SIG-M5 (cell line): Measurements from ENCODE around the gene VASH2.
A peak's percentile ranks its signal among the peaks of the same experiment; 100 is the strongest.

Experiments
- DNase-seq: peaks from one replicate; lab custom pipeline; 2025; lab: John Stamatoyannopoulos, UW

The VASH2 gene

DNA sequence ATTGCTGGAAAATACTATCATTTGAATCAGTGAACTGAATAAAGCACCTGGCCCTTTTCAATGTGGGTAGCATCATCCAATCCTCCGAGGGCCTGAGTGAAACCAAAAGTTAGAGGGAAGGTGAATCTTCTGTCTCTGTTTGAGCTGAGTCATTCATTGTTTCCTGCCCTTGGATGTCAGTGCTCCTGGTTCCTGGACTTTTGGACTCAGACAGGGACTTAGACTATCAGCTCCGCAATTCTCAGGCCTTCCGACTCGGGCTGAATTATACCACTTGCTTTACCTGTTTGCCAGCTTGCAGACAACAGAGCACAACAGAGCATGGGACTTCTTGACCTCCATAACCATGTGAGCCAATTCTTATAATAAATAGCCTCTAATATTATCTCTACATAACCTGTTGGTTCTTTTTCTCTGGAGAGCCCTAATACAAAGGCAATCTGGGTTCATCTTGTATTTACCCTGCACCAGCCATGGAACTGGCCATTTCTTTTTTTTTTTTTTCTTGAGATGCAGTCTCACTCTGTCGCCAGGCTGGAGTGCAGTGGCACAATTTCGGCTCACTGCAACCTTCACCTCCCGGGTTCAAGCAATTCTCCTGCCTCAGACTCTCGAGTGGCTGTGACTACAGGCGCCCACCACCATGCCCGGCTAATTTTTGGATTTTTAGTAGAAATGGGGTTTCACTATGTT, 19.2 kb upstream of the VASH2 start:
- DNase-seq: no peak

DNA sequence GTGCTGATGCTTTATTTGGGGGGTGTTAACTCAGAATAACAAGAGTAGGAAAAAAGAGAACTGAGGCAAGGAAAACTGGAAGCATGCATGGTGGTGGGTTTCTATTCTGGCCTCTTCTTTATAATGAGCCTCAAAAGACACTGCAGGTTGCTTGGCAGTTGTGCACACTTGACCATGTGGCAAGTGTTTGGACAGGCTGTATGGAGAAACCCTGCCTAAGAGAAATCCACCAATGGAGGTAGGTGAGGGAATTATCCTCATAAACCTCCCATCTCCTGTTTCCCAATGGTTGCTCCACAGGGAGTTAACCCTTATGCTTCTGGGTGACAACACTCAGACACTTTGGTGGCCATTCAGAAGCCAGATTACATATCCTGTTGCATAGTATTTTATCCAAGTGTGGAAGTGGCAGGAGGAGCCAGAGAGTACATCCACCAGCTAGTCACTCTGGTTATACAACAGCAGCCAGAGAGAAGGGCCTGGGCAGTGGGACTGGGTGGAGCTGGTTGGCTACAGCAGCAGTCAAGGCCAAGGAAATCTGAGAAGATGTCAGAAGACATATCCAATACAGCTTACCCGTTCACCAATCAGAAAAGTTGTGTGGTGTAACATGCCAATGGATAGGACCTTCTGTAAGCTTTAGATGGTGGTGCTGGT, 16.4 kb upstream of the VASH2 start:
- DNase-seq: no peak

DNA sequence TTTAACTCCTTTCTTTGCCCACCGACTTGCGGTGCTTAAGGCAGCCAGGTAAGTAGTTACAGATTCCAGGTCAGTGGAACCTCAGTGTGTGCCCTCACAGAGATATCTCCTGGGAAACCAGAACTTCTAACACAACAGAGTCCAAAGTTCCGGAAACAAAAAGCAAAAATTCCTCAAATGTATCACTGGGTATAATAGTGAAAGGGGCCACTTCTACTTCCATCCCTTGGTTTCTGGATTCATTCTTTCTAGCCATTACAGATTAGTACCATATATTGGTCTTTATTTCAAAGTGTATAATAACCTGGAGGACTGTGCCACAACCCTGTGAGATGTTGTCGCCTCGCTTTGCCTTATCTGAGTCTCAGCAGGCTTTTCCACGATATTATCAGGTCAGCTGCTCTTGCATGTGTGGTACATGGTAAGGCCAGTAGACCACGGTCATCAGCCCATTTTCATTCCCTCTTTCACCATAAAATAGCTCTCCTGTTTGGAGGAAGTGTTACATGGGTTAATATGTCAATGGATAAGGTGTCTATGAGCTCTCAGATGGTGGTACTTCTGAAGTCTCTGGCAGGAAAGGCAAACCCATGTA, 14.9 kb upstream of the VASH2 start:
- no peak for DNase-seq

DNA sequence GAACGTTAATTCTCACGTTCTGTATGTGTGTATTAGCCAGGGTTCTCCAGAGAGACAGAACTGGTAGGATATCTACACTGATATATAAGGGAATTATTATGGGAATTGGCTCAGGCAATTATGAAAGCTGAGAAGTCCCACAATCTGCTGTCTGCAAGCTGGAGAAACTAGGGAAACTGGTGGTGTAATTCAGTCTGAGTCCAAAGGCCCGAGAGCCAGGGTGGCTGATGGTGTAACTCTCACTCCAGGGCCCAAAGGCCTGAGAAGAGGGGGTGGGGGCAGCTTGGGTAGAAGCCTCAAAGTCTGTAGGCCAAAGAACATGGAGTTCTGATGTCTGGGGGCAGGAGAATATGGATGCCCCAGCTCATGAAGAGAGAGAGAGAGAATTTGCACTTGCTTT, 13.3 kb upstream of the VASH2 start:
- no peak for DNase-seq

DNA sequence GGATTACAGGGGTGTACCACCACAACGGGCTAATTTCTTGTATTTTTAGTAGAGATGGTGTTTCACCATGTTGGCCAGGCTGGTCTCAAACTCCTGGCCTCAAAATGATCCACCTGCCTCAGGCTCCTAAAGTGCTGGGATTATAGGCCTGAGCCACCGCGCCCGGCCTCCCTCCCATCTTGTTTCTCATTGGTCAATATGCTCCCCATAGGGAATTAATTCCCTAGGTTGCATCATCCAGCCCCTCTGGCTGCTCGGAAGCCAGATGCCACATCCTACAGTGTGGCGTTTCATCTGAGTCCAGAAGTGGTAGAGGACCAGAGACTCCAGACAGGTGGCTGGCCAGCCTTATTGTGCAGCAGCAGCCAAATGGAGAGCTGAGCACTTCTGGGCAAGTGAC, 11.5 kb upstream of the VASH2 start:
- DNase-seq: no peak

DNA sequence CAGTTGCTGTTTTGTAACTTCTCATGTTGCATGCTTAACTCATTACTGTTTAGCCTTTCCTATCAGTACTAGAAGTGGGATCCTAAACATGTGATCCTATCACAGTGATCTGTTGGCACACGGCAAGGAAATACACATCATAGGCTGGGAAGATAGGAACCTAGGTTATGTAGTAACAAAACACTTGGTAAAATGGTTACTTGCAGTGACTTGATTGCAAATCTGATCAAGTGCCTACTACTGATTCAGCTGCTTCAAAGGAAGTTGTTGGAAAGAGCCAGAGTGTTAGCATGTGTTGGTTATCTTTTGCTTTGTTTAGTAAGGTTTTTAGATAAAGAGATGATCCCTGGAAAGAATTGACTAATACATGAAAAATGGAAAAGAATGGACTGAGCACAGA, 8.9 kb upstream of the VASH2 start:
- no peak for DNase-seq

DNA sequence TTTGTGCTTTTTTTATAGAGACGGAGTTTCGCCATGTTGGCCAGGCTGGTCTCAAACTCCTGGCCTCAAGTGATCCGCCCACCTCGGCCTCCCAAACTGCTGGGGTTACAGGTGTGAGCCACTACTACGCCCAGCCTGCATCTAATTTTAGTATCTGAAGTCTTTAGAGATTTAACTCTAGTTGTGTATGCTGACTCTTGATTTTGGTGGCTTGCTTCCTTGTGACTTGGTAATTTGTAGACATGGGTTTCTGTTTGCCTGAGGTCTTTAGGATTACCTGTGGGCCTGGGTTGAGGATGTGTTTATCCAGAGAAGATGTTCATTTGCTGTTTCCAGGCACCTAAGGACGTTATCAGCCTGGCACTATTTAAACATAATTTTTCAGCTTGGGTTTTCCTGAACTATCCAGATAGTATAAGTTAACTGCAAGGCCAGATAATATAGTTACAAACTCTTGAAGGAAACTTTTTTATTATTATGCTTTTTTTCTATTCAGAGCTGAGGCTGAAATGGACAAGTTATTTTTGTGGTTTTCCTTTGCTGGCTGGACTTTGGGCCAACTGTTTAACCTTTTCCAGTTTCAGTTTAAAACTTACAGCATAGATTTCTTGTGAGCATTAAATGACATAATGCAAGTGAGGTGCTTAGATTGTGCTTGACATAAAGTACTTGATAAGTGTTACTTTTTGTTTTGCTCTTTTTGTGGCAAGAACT, 7.5 kb upstream of the VASH2 start:
- no peak for DNase-seq

DNA sequence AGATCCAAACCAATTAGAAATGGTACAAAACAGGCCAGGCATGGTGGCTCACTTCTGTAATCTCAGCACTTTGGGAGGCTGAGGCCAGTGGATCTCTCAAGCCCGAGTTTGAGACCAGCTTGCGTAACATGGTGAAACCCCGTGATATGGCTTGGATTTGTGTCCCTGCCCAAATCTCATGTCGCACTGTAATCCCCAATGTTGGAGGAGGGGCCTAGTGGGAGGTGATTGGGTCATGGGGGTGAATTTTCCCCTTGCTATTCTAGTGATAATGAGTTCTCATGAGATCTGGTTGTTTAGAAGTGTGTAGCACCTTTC, 7.0 kb upstream of the VASH2 start:
- DNase-seq: no peak

DNA sequence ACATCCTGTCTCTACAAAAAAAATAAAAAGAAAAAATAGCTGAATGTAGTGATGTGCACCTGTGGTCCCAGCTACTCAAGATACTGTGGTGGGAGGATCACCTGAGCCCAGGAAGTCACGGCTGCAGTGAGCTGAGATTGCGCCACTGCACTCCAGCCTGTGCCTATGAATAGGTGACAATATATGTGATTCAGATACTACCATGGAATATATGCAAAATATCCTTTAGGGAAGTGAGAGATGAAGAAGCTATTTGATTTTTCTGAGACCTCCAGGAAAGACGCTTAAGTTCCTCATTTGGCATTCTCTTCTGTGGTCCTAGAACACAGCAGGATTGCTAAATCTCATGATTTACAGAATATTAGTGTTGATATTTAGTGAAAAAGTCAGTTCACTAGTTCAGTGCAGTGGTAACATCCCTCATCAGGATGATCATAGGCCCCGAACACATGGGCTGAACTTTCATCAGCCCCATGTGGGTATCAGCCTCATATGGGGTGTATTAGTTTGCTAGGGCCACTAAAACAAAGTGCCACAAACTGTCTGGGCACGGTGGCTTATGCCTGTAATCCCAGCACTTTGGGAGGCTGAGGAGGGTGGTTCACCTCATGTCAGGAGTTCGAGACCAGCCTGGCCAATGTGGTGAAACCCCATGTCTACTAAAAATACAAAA, 6.0 kb upstream of the VASH2 start:
- DNase-seq: peak; percentile 33

DNA sequence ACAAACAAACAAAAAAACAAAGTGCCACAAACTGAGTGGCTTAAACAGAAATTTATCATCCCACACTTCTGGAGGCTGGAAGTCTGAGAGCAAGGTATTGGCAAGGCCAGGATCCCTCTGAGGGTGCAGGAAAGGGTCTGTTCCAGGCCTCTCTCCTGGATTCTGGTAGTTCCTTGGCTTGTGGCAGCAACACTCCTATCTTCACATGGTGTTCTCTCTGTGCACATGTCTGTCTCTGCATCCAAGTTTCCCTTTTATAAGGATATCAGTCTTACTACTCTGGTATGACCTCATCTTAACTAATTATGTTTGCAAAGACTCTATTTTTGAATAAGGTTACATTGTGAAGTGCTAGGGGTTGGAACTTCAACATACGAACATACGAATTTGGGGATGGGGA, 5.3 kb upstream of the VASH2 start:
- no peak for DNase-seq

DNA sequence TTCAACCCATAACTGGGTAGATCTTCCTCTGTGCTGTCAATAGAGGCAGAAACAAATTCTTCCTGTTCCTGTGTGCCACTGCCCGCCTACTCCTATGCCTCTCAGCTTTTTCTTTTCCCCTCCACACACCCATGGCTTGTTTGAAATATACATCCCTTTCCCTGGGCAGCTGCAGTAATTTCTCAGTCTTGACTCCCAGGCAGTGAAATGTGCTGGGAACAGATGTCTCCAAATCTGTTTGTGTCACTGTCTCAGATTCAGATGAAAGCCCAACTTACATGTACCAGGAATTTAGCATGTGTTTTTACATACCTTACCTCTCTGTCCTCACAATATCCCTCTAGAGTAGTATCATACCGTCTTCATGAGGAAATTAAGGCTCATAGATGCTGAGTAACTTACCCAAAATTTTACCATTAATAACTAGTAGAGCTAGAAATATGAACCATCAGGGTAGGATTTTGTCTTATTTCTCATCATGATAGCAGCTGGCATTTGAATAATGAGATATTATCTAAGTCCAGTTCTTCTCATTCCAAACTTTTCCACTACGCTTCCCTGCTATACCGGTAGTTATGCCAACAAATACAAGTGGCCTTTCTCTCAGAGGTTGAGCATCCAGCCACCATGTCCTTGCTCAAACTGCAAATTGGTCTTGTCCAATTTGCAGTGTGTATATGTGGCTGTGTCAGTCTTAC, 4.7 kb upstream of the VASH2 start:
- no peak for DNase-seq

DNA sequence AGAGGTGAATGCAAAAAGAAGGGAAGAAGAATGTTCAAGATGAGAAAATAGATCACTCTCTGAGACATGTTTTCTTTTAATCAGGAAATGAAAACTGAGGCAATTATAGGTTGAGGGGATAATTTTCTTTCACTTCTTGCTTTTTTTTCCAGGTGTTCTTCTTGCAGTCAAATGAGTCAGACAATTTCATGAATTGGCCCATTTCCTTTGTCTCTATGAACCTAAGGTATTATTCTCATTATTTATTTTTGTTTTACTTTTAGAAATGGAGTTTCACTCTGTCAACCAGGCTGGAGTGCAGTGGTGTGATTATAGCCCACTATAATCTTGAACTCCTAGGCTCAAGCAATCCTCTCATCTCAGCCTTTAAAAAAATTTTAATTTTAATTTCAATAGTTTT, 3.5 kb upstream of the VASH2 start:
- no peak for DNase-seq

DNA sequence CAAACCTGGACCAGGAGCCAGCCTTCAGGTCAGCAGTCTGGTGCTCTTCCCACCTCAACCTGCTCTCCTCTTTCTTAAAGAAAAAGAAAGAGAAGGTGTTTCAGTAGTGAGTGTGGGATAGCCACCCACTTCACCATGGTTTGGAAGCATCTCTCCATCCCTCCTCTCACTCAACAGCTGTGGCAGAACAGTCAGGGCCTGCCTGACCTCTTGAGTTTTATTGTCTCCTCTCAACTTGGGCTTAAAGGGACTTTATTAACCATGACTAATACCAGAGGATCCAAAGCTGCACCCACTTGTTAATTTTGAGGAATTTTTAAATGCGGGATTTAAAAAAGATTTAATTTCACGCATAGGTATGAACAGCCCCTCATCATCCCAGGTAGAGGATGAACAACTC, 570 bp upstream of the VASH2 start:
- no peak for DNase-seq

DNA sequence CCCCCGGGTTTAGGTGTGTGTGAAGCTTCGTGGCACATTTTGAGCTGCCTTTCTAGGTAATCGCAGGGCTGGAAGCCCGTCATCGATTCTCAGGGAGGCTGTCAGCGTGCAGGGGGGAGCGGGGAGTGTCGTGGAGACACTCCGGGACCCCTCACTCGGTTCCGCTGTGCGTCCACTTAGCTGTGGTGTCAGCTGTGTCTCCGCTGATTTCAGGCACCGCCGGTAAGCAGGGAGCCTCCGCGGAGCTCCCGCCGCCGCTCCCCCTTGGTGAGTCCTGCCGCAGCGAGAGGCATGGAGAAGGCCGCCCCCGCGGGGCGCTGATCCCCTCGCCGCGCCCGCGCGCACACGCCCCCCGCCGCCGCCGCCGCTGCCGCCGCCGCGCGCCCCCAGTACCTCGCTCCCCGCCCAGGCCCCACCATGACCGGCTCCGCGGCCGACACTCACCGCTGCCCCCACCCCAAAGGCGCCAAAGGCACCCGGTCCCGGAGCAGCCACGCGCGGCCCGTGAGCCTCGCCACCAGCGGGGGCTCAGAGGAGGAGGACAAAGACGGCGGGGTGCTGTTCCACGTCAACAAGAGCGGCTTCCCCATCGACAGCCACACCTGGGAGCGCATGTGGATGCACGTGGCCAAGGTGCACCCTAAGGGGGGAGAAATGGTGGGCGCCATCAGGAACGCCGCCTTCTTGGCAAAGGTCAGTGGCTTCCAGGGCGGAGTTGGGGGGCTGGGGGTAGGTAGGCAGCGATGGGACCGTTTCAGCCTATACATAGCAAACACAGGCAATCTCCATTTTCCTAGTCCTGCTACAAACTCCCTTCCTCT, 995 bp downstream of the VASH2 start:
- no peak for DNase-seq

DNA sequence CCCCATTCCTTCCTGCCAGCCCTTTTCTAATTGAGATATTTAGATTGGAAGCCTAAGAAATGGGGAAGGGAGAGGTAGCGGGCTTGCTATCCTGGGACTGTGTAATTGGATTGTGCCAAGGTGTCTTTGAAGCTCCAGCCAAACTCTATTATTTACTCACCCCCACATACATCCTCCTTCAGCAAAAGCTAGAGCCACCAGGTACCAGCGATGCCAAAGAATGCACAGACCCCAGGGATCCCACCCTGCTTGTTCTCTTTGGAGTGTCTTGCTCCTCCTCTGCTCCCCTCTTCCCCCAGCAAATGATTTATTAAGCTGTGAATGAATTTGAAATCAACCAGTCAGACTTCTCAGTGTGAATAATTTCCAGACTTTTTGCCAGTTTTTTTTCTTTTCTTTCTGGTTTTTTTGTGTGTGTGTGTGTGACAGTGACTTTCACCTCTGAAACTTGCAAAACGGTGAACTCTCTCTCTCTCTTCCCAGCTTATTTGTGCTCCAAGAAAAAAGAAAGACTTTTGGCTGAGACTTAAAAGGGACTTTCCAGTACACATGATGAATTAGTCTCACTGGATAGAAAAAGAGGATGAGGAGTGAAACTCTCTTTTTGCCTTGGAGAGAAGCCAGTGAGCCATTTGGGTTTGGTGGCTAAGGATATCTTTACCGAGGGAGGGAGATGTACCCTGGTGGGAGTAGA, 1.8 kb downstream of the VASH2 start:
- no peak for DNase-seq

DNA sequence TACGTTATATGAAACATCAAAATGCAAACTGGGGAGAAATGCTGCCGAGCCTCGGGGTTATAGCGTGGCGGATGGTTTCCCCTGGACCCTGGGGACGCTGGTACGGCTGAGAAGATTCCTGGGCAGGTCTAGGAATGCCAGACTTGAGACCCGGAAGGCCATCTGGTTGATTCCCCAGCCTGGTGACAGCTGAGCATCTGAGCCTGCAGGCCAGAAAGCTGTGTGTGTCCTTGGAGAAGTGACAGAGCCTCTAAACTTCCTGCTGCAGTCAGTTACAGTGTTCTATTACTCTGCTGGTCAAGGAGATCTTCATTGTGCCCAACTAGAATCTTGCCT, 2.3 kb downstream of the VASH2 start:
- DNase-seq: no peak

DNA sequence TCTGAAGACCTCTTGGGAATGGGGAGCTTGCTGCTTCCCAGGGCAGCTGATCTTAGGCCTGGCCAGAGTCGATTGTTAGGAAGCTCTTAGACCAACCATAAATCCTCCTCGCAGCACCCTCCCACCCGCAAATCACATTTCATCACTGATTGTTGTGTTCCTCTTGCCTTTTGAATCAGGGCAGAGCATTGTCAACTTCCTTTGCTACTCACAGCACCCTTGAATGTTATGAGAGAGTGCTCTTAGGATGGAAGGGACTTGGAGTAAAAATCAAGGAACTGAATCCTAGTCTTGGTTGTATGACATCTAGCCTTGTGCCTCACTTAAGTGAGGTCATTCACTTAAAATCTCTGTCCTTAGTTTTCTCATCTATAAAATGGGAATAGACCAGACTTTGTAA, 3.0 kb downstream of the VASH2 start:
- no peak for DNase-seq

DNA sequence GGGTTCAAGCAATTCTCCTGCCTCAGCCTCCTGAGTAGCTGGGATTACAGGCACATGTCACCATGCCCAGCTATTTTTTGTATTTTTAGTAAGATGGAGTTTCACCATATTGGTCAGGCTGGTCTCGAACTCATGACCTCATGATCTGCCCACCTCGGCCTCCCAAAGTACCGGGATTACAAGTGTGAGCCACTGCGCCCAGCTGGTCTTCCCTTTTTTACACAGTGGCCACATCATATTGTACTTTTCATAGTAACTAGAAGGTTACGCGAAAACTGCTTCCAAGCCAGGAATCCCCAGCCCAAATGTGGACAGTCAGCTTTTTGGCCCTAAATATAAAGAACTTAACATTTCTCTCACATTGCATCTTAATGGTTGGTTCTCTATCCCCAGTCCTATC, 4.2 kb downstream of the VASH2 start:
- no peak for DNase-seq

DNA sequence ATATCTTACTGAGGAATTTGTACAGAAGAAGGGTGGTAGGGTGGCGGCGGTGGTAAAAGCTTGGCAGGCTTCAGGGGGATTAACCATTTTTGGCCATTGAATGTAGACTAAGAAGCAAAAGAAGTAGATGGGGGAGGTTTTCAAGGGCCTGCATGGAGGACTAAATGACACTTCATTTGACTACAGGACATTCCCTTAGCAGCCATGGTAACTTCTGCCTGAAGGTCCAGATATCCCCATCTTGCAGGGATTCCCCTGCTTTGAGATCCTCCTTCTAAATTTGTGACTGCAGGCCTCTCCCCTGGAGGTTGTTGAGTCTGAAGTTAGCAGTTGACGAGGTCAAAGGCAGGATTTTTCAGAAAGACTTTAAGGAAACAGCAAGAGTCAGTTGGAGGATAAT, 4.8 kb downstream of the VASH2 start:
- DNase-seq: no peak

DNA sequence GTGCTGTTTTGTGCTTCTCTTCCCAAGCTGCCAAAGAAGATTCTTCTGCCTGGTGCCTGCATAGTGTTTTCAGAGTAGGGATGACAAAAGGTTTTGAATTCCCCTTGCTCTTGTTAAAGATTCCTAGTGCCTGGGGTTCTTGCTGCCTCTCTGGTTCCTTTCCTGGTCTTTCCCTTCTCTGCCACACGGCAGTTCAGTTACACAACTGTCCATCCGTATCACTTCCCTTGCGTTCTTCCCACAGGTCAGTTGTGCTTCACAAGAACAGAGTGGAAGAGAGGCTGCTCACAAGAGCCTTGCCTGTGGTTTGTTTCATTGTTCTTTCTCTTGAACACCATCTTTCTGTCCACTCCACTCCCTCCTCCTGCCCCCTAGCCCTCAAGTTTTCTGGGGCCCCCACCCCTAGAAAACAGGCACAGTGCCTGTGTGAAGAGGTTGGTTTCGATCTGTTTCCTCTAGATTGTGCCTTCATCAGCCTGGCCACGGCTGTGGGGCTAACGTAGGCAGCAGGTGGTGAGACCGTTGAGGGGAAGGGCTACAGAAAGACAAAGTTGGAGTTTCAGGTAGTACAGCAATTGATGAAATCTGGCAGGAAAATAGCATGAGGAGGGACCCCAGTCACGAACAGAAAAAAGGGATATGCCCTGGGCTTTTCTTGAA, 5.8 kb downstream of the VASH2 start:
- no peak for DNase-seq
